Measurements from ENCODE around the gene FANCC.

- TF ChIP-seq CTCF (conservative IDR thresholded peaks at IDR 0.05) (no peak), ZFX (IDR thresholded peaks at IDR 0.05) (no peak)
These were observed 205.8 kb downstream of the FANCC start for GRCh38 chr9:95111716-95112115.

Measured in C4-2B (cell line).